ENCODE results near the gene CDC42EP4. TPM values are rescaled to one million over a fixed set of nuclear protein-coding genes. Genes with fewer than 3 reads are reported as not detected.

The CDC42EP4 gene
- polyA plus RNA-seq, 2 donors, result 15.7 to 20.0 TPM

DNA sequence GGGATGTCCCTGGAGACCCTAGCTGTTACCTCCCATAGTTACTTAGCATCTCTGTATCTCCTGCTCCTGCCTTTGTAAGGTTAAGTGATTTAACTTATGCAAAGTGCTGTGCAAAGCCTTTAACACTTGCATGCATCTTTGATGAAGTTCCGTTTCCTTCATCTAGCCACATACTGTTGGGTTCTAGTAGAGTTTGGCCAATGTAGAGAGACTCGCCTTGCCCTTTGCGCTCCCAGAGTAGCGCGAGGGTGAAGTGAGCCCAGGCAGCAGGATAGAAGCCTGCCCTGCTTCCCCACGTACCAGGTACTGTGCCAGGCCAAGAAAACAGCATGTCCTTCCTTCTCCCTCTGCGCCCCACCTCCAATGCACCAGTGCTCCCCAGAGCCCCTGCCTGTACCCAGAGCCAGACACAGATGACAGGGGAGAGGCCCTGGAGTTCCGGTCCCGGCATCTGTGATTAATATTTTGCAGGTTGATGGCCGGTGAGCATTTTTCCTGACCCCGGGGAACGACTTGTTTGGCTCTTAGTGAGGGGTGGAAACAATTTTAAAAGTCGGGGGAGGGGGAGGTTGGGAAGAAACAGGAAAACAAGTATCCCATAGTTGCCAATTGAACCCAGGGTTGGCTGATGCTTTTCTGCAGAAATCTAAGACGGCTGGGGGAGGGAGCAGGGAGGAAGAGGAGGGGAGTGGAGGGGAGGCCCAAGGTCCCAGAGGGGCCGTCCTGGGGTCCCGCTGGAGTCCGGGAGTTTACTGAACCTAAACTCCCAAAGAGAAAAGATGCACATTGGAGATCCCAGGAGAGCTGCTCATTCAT, 13.1 kb upstream of the CDC42EP4 start:
- Histone ChIP-seq H3K9me3 (ENCODE audit: control insufficient read depth in 2 of 2, insufficient read depth in 1 of 2, low read depth in 1 of 2, low read length in 1 of 2) (no peaks in the 10 kb centered on the region), H3K4me3 (ENCODE audit: low read depth in 1 of 2, low read length in 2 of 2) (no peak overlapping the region), H3K4me1 (ENCODE audit: control insufficient read depth in 2 of 2, insufficient read depth in 2 of 2, low read length in 1 of 2) (peaks cover 0 to 9% of the 10 kb centered on the region in 2 donors), H3K27ac (ENCODE audit: low read depth in 2 of 2, low read length in 1 of 2) (no peak overlapping the region), H3K36me3 (ENCODE audit: control insufficient read depth in 2 of 2, insufficient read depth in 2 of 2, low read length in 1 of 2) (no peaks in the 10 kb centered on the region), H3K27me3 (ENCODE audit: control insufficient read depth in 1 of 2, insufficient read depth in 2 of 2, low read length in 2 of 2) (no peaks in the 10 kb centered on the region)
- WGBS, 2 donors, result 70 to 77% methylated on average over 17 of the region's 17 CpGs

DNA sequence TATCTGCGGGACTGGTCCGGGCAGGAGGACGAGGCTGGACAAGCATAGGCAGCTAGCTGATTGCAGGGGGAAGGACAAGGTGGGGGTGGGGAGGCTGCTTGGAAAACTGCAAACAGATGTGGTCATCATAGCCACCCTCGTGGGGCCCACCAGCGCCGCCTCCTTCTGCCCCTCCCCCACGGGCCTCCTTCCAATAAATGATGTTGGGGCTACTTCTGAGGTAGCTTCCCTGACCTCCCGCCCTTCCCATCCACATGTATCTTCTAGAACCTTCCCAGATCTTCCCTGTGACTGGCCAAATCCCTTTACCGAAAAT, 12.3 kb upstream of the CDC42EP4 start:
- Histone ChIP-seq H3K4me3 (ENCODE audit: low read depth in 1 of 2, low read length in 2 of 2) (no peak overlapping the region), H3K36me3 (ENCODE audit: control insufficient read depth in 2 of 2, insufficient read depth in 2 of 2, low read length in 1 of 2) (no peaks in the 10 kb centered on the region)

DNA sequence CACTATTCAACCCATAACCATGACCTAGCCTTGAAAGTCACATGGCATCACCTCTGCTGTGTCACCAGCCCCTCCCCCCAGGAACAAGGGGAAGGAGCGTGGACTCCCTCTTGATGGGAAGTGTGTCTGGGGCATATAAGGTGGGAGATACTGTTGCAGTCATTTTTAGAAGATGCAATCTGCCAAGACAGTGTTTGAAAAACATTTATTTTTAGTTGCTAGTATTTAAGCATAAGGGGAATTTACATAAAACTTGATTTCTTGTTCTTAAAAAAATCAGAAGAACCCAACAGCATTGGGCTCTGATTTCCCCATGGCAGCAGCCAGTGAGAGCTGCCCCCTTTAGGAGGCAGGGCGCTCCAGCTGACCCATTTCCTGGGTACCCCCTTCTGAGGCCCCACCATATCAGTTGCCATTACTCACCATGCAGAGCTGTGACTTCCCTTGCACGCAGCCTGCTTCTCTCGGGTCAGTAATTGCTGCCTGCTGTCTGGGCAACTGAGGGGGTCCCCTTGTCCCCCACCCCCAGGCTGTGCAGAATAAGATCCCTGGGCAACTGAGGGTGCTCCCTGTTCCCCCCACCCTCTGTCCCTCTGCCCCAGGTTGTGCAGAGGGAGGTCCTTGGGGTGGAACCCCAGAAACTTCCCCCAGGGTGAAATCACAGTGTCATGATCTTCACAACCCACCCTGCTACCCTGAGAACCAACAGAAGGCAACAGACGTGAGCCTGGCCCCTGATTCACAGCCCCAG, 11.8 kb upstream of the CDC42EP4 start:
- Histone ChIP-seq H3K27me3 (ENCODE audit: control insufficient read depth in 1 of 2, insufficient read depth in 2 of 2, low read length in 2 of 2) (no peaks in the 10 kb centered on the region), H3K9me3 (ENCODE audit: control insufficient read depth in 2 of 2, insufficient read depth in 1 of 2, low read depth in 1 of 2, low read length in 1 of 2) (no peaks in the 10 kb centered on the region), H3K36me3 (ENCODE audit: control insufficient read depth in 2 of 2, insufficient read depth in 2 of 2, low read length in 1 of 2) (no peaks in the 10 kb centered on the region), H3K4me1 (ENCODE audit: control insufficient read depth in 2 of 2, insufficient read depth in 2 of 2, low read length in 1 of 2) (peaks cover 0 to 9% of the 10 kb centered on the region in 2 donors), H3K4me3 (ENCODE audit: low read depth in 1 of 2, low read length in 2 of 2) (no peak overlapping the region), H3K27ac (ENCODE audit: low read depth in 2 of 2, low read length in 1 of 2) (no peak overlapping the region)
- 41 to 56% methylated on average over 5 of the region's 5 CpGs for WGBS, 2 donors

More for the DNA sequence above, 12.3 kb upstream of the CDC42EP4 start:
- no peaks in the 10 kb centered on the region for H3K27me3 ChIP-seq (ENCODE audit: control insufficient read depth in 1 of 2, insufficient read depth in 2 of 2, low read length in 2 of 2)
- peaks cover 0 to 9% of the 10 kb centered on the region in 2 donors for H3K4me1 ChIP-seq (ENCODE audit: control insufficient read depth in 2 of 2, insufficient read depth in 2 of 2, low read length in 1 of 2)
- no peak overlapping the region for H3K27ac ChIP-seq (ENCODE audit: low read depth in 2 of 2, low read length in 1 of 2)
- 48 to 50% methylated on average over 8 to 9 of the region's 9 CpGs for WGBS, 2 donors
- no peaks in the 10 kb centered on the region for H3K9me3 ChIP-seq (ENCODE audit: control insufficient read depth in 2 of 2, insufficient read depth in 1 of 2, low read depth in 1 of 2, low read length in 1 of 2)

DNA sequence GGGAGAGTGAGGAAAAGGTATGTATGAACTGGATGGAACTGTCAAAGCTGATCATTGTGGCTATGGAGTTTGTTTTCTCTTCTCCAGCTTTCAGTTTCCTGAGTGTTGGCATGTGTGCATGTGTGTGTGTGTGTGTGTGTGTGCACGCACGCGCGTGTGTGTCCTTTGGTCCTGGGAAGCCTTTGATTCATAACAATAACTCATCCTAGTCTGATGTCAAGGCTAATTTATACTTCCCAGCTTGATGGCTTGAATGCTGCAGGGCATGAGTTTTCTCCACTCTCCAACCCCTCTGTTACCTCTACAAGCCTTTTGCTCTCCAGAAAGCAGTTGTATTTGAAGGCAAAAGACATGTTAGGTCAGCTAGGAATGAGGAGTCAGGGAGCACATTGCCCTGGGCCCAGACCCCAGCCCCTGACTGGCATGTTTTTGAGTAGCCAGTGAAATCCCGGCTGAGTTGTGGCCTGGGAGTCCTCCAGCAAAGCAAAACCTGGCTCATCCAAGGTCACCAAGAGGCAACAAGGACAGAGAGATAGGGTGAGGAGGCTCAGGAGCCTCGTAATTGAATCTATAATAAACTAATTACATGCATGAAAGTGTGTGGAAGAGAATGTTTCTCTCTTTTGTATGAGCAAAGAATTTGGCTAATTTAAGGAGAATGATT, 8.9 kb upstream of the CDC42EP4 start:
- Histone ChIP-seq H3K36me3 (ENCODE audit: control insufficient read depth in 2 of 2, insufficient read depth in 2 of 2, low read length in 1 of 2) (no peaks in the 10 kb centered on the region), H3K9me3 (ENCODE audit: control insufficient read depth in 2 of 2, insufficient read depth in 1 of 2, low read depth in 1 of 2, low read length in 1 of 2) (no peaks in the 10 kb centered on the region), H3K4me3 (ENCODE audit: low read depth in 1 of 2, low read length in 2 of 2) (no peak overlapping the region), H3K27me3 (ENCODE audit: control insufficient read depth in 1 of 2, insufficient read depth in 2 of 2, low read length in 2 of 2) (no peaks in the 10 kb centered on the region), H3K27ac (ENCODE audit: low read depth in 2 of 2, low read length in 1 of 2) (no peak overlapping the region), H3K4me1 (ENCODE audit: control insufficient read depth in 2 of 2, insufficient read depth in 2 of 2, low read length in 1 of 2) (peaks cover 2 to 20% of the 10 kb centered on the region in 2 donors)
- 47 to 48% methylated on average over 6 of the region's 6 CpGs for WGBS, 2 donors

DNA sequence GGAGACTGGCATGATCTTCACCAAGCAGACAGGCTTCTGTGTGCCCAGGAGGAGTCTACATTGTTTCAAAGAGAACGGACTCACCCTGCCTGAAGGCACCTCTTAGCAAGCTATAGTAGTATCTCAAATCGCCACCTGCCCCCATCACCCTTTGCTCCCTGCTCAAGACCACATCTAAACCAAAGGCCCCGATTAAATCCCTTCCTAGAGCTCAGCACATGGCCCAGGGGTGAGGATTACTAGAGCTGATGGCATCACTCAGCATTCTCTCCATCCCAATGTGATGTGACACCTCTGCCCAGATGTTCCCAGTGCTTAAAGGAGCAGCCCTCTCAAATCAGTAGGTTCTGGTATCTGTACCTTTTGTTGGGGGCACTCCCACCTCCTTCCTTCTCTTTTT, 8.0 kb upstream of the CDC42EP4 start:
- Histone ChIP-seq H3K4me3 (ENCODE audit: low read depth in 1 of 2, low read length in 2 of 2) (no peak overlapping the region), H3K36me3 (ENCODE audit: control insufficient read depth in 2 of 2, insufficient read depth in 2 of 2, low read length in 1 of 2) (no peaks in the 10 kb centered on the region), H3K9me3 (ENCODE audit: control insufficient read depth in 2 of 2, insufficient read depth in 1 of 2, low read depth in 1 of 2, low read length in 1 of 2) (no peaks in the 10 kb centered on the region), H3K27me3 (ENCODE audit: control insufficient read depth in 1 of 2, insufficient read depth in 2 of 2, low read length in 2 of 2) (no peaks in the 10 kb centered on the region), H3K4me1 (ENCODE audit: control insufficient read depth in 2 of 2, insufficient read depth in 2 of 2, low read length in 1 of 2) (peaks cover 2 to 20% of the 10 kb centered on the region in 2 donors), H3K27ac (ENCODE audit: low read depth in 2 of 2, low read length in 1 of 2) (no peak overlapping the region)
- whole genome bisulfite sequencing, 2 donors, result 61 to 87% methylated on average over 3 of the region's 3 CpGs

DNA sequence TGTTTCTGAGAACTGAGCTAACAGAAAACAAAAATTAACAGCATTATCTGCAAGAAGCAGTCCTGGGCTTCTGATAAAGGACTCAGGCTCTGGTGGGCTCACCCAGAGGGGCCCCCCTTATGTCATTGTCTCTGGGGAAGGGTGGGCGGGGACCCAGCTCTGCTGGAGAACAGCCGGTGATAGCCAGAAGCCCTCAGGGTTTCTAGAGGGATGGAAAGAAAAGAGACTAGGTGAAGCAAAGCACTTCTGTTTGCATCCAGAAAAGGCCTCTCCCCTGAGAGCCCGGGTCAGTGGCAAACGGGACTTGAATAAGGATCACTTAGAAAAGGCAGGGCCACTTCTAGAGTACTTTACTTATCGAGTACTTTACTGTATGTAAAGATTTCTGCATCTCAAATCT, 7.0 kb upstream of the CDC42EP4 start:
- 47 to 66% methylated on average over 5 of the region's 5 CpGs for WGBS, 2 donors
- Histone ChIP-seq H3K36me3 (ENCODE audit: control insufficient read depth in 2 of 2, insufficient read depth in 2 of 2, low read length in 1 of 2) (no peaks in the 10 kb centered on the region), H3K27ac (ENCODE audit: low read depth in 2 of 2, low read length in 1 of 2) (no peak overlapping the region), H3K4me3 (ENCODE audit: low read depth in 1 of 2, low read length in 2 of 2) (no peak overlapping the region), H3K27me3 (ENCODE audit: control insufficient read depth in 1 of 2, insufficient read depth in 2 of 2, low read length in 2 of 2) (no peaks in the 10 kb centered on the region), H3K9me3 (ENCODE audit: control insufficient read depth in 2 of 2, insufficient read depth in 1 of 2, low read depth in 1 of 2, low read length in 1 of 2) (no peaks in the 10 kb centered on the region), H3K4me1 (ENCODE audit: control insufficient read depth in 2 of 2, insufficient read depth in 2 of 2, low read length in 1 of 2) (peaks cover 2 to 21% of the 10 kb centered on the region in 2 donors)

DNA sequence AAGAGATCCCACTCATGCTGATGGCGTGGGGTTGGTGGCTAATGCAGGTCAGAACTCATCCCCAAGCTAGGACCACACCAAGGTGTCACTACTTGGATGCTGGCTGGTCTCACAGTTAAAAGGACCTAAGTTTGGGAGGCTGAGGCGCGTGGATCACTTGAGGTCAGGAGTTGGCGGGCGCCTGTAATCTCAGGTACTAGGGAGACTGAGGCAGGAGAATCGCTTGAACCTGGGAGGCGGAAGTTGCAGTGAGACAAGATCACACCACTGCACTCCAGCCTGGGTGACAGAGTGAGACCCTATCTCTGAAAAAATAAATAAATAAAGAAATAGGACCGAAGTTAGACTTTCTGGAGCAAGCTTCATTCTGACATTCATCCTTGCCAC, 6.6 kb upstream of the CDC42EP4 start:
- Histone ChIP-seq H3K27ac (ENCODE audit: low read depth in 2 of 2, low read length in 1 of 2) (no peak overlapping the region), H3K27me3 (ENCODE audit: control insufficient read depth in 1 of 2, insufficient read depth in 2 of 2, low read length in 2 of 2) (no peaks in the 10 kb centered on the region), H3K9me3 (ENCODE audit: control insufficient read depth in 2 of 2, insufficient read depth in 1 of 2, low read depth in 1 of 2, low read length in 1 of 2) (no peaks in the 10 kb centered on the region), H3K36me3 (ENCODE audit: control insufficient read depth in 2 of 2, insufficient read depth in 2 of 2, low read length in 1 of 2) (no peaks in the 10 kb centered on the region), H3K4me3 (ENCODE audit: low read depth in 1 of 2, low read length in 2 of 2) (no peak overlapping the region), H3K4me1 (ENCODE audit: control insufficient read depth in 2 of 2, insufficient read depth in 2 of 2, low read length in 1 of 2) (peaks cover 2 to 17% of the 10 kb centered on the region in 2 donors)
- 89 to 90% methylated on average over 8 of the region's 8 CpGs for WGBS, 2 donors

DNA sequence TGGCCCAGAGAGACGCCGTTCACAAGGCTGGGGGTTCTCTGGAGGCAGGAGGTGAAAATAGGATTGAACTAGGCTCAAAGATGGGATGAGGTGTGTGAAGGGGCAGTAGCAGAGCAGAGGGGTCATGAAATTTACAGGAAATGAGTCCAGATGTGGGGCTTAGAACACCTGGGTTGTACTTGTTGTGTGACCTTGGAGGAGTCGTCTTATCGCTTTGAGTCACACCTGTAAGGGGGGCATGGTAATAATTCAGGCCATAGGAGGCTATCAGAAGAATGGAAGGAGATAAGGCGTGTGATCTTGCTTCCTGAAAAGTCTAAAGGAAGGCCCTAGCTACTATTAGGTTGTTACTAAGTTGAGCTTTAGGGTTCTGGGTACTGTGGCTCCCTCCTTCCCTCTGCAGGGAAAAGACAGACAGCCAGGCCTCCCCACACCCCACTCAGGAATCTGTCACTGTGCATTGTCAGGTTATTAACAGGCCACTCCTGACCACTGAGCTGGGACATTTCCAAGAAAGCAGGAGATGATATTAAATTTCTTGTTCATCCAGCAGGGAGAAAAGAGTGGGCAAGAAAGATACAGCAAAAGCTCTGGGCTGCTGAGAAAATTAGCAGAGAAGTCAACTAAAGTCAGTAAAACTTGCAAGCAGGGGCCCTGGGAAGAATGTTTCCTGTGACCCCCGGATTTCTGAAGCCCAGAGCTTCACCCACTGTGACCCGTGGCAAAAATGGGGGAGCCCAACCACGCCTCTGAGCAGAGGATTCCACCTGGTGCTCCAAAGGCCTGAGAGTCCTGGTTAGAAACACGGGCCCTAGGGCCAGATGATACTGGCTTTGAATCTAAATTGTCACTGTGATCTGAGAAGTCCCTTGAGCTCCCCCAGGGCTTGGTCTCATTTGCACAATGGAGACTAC, 6.0 kb upstream of the CDC42EP4 start:
- H3K27me3 ChIP-seq (ENCODE audit: control insufficient read depth in 1 of 2, insufficient read depth in 2 of 2, low read length in 2 of 2), result no peaks in the 10 kb centered on the region
- peak overlapping the region in 1 of 2 donors; percentile 20 for H3K27ac ChIP-seq (ENCODE audit: low read depth in 2 of 2, low read length in 1 of 2)
- 61 to 66% methylated on average over 9 of the region's 9 CpGs for WGBS, 2 donors
- H3K4me3 ChIP-seq (ENCODE audit: low read depth in 1 of 2, low read length in 2 of 2), result no peak overlapping the region
- no peaks in the 10 kb centered on the region for H3K36me3 ChIP-seq (ENCODE audit: control insufficient read depth in 2 of 2, insufficient read depth in 2 of 2, low read length in 1 of 2)
- H3K4me1 ChIP-seq (ENCODE audit: control insufficient read depth in 2 of 2, insufficient read depth in 2 of 2, low read length in 1 of 2), result peaks cover 2 to 15% of the 10 kb centered on the region in 2 donors
- H3K9me3 ChIP-seq (ENCODE audit: control insufficient read depth in 2 of 2, insufficient read depth in 1 of 2, low read depth in 1 of 2, low read length in 1 of 2), result no peaks in the 10 kb centered on the region

Data from esophagus (tissue), 2 donors.